HepG2 (cell line): ENCODE data around the gene OPN1LW. TPM values are rescaled to one million over a fixed set of nuclear protein-coding genes. Genes with fewer than 3 reads are reported as not detected.

ENCODE experiments used
- ARID3A ChIP-seq: IDR thresholded peaks from 2 replicates; pipeline ENCODE4 v1.6.1; 2012; ENCODE audit warnings: low read depth, low read length, improper control_type of control experiment
- BCL3 ChIP-seq: sonication (generic); formaldehyde crosslinking; IDR thresholded peaks from 2 replicates; pipeline ENCODE4 v1.5.1; 2020; ENCODE audit warnings: mild to moderate bottlenecking, missing genetic modification reagents, moderate library complexity
- FOXO1 ChIP-seq: sonication (generic); formaldehyde crosslinking; IDR thresholded peaks from 2 replicates; pipeline ENCODE4 v1.4.0; 2020; ENCODE audit warnings: missing genetic modification reagents
- IRF2 ChIP-seq: IDR thresholded peaks from 2 replicates; pipeline ENCODE4 v1.6.1; 2018; ENCODE audit warnings: missing genetic modification reagents, missing compliant biosample characterization
- MYNN ChIP-seq: sonication (generic); formaldehyde crosslinking; IDR thresholded peaks from 2 replicates; pipeline ENCODE4 v1.4.0; 2020; ENCODE audit warnings: mild to moderate bottlenecking, low read depth, missing genetic modification reagents
- NFYB ChIP-seq: sonication (generic); formaldehyde crosslinking; IDR thresholded peaks from 2 replicates; pipeline ENCODE4 v1.4.0; 2020; ENCODE audit warnings: missing genetic modification reagents
- POLR2A ChIP-seq, 2 experiments: IDR thresholded peaks; 2 replicates each; pipeline ENCODE4 v1.6.1; 2011; ENCODE audit warnings: low read depth in 2 of 2, low read length in 2 of 2, mild to moderate bottlenecking in 1 of 2, moderate library complexity in 1 of 2; ENCODE audit not compliant: insufficient read depth in 1 of 2
- POLR2G ChIP-seq: fragments of 200-400 bp; formaldehyde crosslinking; IDR thresholded peaks from 2 replicates; pipeline ENCODE4 v1.6.1; 2018; ENCODE audit warnings: mild to moderate bottlenecking, low read depth, low read length, moderate library complexity
- STAT5B ChIP-seq: sonication (generic); formaldehyde crosslinking; IDR thresholded peaks from 2 replicates; pipeline ENCODE4 v1.4.0; 2020; ENCODE audit warnings: missing genetic modification reagents
- TARDBP ChIP-seq: sonication (generic); formaldehyde crosslinking; IDR thresholded peaks from 2 replicates; pipeline ENCODE4 v1.8.0; 2022; ENCODE audit warnings: mild to moderate bottlenecking, missing genetic modification reagents
- ZFP90 ChIP-seq: sonication (generic); formaldehyde crosslinking; IDR thresholded peaks from 2 replicates; pipeline ENCODE4 v1.8.0; 2022; ENCODE audit warnings: missing genetic modification reagents, mild to moderate bottlenecking, inconsistent platforms, borderline replicate concordance
- ZFX ChIP-seq: sonication (generic); formaldehyde crosslinking; IDR thresholded peaks from 2 replicates; pipeline ENCODE4 v1.4.0; 2020; ENCODE audit warnings: mild to moderate bottlenecking, low read depth, missing genetic modification reagents, moderate library complexity
- ZMYM4 ChIP-seq: sonication (generic); formaldehyde crosslinking; IDR thresholded peaks from 2 replicates; pipeline ENCODE4 v1.8.1; 2023; ENCODE audit warnings: mild to moderate bottlenecking, missing genetic modification reagents
- polyA plus RNA-seq, 8 experiments: library from polyadenylated mRNA; depleted of rRNA in 3 of 8; stranded (reverse) in 7 of 8; unstranded in 1 of 8; fragments of >200 nt; fragmentation: Illumina TruSeq in 4 of 8; extraction: Trizol in 4 of 8; gene quantifications; 2 replicates each; pipeline versions ENCODE4 v1.2.1 to v1.2.3, GENCODE V29; 2011 to 2016; ENCODE audit warnings: low read depth in 4 of 8, missing spikeins in 1 of 8, mixed read lengths in 1 of 8; ENCODE audit not compliant: insufficient read depth in 1 of 8
- total RNA-seq, 5 experiments: library from RNA; depleted of rRNA; stranded (reverse); fragments of >200 nt; fragmentation: Illumina TruSeq; extraction: Trizol; gene quantifications; 2 replicates each; pipeline ENCODE4 v1.2.3, GENCODE V29; 2016; ENCODE audit warnings: low read depth in 1 of 5

OPN1LW gene
- total and polyA plus RNA-seq, 2 of the 13 experiments (the other 11 are each of a cell fraction or from before 2014, with no cell fraction given) = not detected

GRCh38 chrX:154097589-154098541, 46.2 kb upstream of the OPN1LW start, which contains the start of gene MECP2 (continued):
- TF ChIP-seq BCL3 (CRISPR knock-in tag) (no peak), ZFP90 (no peak), STAT5B (no peak), MYNN (CRISPR knock-in tag) (no peak), ARID3A (no peak), ZFX (CRISPR knock-in tag) (peak; percentile 53; the same call in 1 of the 2 replicates), ZMYM4 (0 out of 2 replicates have a peak, but pooled peaks have one; percentile 33), IRF2 (CRISPR knock-in tag) (no peak), FOXO1 (CRISPR knock-in tag) (no peak), NFYB (peak; percentile 90), TARDBP (no peak), POLR2G (peak; percentile 52; the same call in 1 of the 2 replicates), POLR2A (IDR thresholded peaks at IDR 0.05; ENCODE audit: insufficient read depth in 1 of 2, low read depth in 2 of 2, low read length in 2 of 2) (peak in 1 of 2 experiments; percentile 28; a peak in 1 of 4 replicates)
